Measurements from ENCODE around the gene KRTAP10-7.
"Not testable (repeated sequence)": the region's sequence is repeated elsewhere in the genome, so short reads cannot be mapped to it uniquely, and the experiment has no call there.

Gene KRTAP10-7

GRCh38 chr21:44571844-44572782 lies 28.3 kb upstream of the KRTAP10-7 start:
- DNase-seq (ENCODE audit: low read depth) = no peak

GRCh38 chr21:44572959-44573583 lies 27.3 kb upstream of the KRTAP10-7 start:
- no peak for DNase-seq (ENCODE audit: low read depth)

GRCh38 chr21:44573630-44574456 lies 26.6 kb upstream of the KRTAP10-7 start, which contains the start of gene KRTAP10-4:
Gene KRTAP10-4 (plus strand): TSS chr21:44573729. CDS start chr21:44573759, 30 bp downstream.
- not testable (repeated sequence) for DNase-seq (ENCODE audit: low read depth)

DNA sequence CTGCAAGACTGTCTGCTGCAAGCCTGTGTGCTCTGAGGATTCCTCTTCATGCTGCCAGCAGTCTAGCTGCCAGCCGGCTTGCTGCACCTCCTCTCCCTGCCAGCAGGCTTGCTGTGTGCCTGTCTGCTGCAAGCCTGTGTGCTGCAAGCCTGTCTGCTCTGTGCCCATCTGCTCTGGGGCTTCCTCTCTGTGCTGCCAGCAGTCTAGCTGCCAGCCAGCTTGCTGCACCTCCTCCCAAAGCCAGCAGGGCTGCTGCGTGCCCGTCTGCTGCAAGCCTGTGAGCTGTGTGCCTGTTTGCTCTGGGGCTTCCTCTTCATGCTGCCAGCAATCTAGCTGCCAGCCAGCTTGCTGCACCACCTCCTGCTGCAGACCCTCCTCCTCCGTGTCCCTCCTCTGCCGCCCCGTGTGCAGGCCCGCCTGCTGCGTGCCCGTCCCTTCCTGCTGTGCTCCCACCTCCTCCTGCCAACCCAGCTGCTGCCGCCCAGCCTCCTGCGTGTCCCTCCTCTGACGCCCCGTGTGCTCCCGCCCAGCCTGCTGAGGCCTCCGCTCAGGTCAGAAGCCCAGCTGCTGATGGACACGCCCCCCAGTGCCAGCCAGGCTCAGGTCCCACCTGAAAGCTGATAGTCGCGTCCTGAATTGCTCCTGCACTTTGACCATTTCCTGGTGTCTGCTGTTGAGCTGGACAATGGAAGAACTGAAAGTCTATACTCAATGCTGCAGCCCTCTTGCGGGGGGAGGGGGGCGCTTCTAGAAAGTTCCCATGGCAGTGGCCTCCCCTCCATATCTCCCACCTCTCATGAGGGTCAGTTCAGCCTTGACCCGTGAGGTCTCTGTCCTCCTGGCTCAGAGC lies 25.7 kb upstream of the KRTAP10-7 start:
- DNase-seq (ENCODE audit: low read depth) = no peak

DNA sequence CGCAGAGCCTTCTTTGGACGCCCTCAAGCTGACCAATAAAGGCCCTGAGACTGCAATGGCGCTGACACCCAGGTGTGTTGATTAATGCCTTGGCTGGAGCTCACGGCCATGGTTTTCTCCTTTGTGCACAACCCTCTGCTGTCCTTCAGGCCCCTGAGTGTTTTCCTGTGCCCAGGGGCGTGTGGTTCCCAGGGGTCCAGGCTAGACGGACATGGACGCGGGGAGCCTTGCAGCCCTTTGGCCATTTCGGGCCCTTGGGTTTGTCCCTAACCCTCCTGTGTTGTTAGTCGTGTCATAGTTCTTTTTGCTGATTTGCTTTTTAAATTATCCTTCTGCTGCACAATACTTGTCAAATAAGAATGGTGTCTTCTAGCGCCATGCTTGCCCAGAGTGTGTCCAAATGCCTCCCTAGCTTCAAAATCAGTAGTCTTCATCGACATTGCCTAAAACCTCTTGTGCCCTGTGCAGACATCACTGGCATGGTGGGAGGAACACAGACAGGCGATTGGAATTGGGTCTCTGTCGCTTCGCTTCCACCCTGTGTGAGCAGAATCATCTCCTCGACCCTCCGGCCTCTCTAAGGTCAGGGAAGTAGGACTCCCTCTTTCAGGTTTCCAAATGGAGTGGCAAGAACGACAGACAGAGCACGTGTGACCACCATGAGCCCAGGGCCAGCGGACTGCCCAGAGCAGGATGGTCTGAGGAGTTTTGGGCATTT lies 24.9 kb upstream of the KRTAP10-7 start:
- DNase-seq (ENCODE audit: low read depth) = no peak

GRCh38 chr21:44576025-44576420 lies 24.4 kb upstream of the KRTAP10-7 start:
- no peak for DNase-seq (ENCODE audit: low read depth)

- DNase-seq (ENCODE audit: low read depth) = no peak
Observed at GRCh38 chr21:44578371-44579055, 21.9 kb upstream of the KRTAP10-7 start.

DNA sequence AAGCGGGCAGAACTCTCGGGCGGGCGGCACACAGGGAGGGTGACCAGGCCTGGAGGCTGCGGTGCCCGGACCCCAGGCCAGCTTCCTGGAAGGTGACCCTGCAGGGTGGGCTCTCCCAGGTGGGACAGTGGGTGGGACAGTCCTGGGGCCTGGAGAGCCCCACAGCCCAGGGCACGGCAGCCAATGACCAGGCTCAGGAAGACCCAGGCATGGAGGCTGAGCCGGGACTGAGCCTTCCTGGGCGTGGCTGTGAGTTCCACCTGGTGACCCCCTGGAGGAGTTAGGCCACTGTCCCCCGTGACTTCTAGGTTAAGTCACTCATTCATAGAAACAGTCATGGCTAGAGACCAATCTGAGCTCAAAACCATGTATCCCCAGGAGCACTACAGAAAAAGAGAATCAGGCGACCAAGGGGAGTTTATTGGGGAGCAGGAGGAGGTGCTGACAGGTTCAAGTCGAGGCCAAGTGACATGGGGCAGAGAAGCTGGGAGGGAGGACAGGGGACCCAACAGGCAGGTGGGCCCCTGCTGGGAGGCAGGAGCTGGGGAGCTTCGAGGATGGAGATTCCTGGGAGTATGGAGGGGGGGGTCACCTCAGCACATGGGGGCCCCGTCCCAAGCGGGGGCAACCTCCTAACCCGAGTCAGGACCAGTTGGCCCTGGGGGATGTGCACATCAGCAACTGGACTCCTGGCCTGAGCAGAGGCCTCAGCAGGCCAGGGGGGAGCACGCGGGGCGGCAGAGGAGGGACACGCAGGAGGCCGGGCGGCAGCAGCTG lies 21.2 kb upstream of the KRTAP10-7 start:
- no peak for DNase-seq (ENCODE audit: low read depth)

DNA sequence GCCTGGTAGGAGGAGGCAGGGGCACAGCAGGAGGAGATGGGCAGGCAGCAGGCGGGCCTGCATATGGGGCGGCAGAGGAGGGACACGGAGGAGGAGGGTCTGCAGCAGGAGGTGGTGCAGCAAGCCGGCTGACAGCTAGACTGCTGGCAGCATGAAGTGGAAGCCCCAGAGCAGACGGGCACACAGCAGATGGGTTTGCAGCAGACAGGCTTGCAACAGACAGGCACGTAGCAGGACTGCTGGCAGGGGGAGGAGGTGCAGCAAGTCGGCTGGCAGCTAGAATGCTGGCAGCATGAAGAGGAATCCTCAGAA lies 20.6 kb upstream of the KRTAP10-7 start:
- no peak for DNase-seq (ENCODE audit: low read depth)

GRCh38 chr21:44580231-44580821 lies 20.1 kb upstream of the KRTAP10-7 start, which contains the start of gene KRTAP10-5:
Gene KRTAP10-5 (minus strand): TSS chr21:44580604. CDS start chr21:44580578, 26 bp downstream.
- not testable (repeated sequence) for DNase-seq (ENCODE audit: low read depth)

GRCh38 chr21:44581158-44581557 lies 19.2 kb upstream of the KRTAP10-7 start:
- DNase-seq (ENCODE audit: low read depth) = no peak

DNA sequence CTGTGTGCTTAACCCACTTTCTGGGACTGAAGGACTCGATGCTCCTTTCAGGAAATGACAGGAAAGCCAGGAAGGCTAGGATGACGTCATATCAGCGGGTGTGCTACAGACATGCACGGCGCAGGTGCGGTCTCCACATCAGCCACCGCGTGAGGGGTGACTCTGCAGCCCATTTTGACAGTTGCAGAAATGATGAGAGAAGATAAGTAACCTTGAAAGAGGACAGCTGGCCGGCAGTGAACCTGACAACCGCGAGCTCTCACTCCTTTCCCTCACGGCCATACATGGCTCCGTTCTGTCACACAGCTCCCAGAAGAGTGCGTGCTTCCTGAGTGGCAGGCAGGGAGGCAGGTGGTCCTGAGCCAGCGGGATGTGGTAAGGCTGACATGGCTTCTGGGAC lies 18.3 kb upstream of the KRTAP10-7 start:
- DNase-seq (ENCODE audit: low read depth) = no peak

GRCh38 chr21:44583089-44583799 lies 17.2 kb upstream of the KRTAP10-7 start:
- DNase-seq (ENCODE audit: low read depth) = no peak

DNA sequence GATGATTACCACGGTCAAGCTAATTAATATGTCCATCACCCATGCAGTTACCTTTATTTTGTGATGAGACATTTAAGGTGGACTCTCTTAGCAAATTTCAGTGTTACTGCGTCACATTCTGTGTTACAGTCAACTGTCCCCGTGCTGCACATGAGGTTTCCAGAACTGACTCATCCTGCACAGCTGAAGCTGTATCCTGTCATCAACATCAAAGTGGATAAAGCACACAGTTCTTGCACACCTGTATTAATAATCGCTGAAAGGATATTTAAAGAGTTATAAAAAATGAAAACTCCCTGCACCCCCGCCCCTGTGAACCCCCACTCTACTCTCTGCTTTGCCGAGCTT lies 16.6 kb upstream of the KRTAP10-7 start:
- DNase-seq (ENCODE audit: low read depth) = no peak

DNA sequence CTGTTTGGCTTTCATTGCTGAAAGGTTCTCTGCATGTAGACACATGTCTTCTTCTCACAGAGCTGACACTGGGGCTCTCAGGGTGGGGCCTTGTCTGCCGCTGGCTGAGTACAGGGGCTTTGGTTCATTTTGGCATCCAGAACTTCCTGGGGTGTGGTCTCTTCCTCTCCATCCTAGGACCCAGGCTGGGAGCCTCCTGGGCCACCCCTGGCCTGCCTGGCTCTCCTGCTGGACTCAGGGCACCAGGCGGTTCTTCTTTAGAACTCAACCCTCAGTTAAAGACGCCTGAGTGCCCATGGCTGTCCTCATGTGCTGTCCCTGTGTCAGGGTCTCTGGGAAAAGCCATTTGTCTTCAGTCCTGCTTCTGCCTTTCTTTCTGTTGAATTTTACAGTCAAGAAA lies 14.5 kb upstream of the KRTAP10-7 start:
- DNase-seq (ENCODE audit: low read depth) = no peak

- DNase-seq (ENCODE audit: low read depth) = no peak
Observed at GRCh38 chr21:44589094-44589493, 11.3 kb upstream of the KRTAP10-7 start.

GRCh38 chr21:44589586-44590305 lies 10.7 kb upstream of the KRTAP10-7 start:
- no peak for DNase-seq (ENCODE audit: low read depth)

GRCh38 chr21:44590311-44590721 lies 10.1 kb upstream of the KRTAP10-7 start:
- no peak for DNase-seq (ENCODE audit: low read depth)

Data from stimulated activated CD8-positive, alpha-beta memory T cell treated with anti-CD3 and anti-CD28 coated beads, Interleukin-4, amount 100 ng/mL, for 24 hours (primary cell).